Measurements from ENCODE around the gene PLCD3. TPM values are rescaled to one million over a fixed set of nuclear protein-coding genes. Genes with fewer than 3 reads are reported as not detected.

Gene PLCD3
- total RNA-seq, 2 experiments from 2014 or later = 1.4 to 4.6 TPM

- no peaks in the 10 kb centered on the region for H3K9me2 ChIP-seq (ENCODE audit: insufficient read depth, low read length)
- H3K27ac ChIP-seq (ENCODE audit: low read depth, low read length, poor library complexity, severe bottlenecking) = peak overlapping the region; percentile 9
- peak overlapping the region; percentile 96 for H3K4me2 ChIP-seq (ENCODE audit: low read length)
- H2AFZ ChIP-seq (ENCODE audit: low read length) = no peak overlapping the region
- H3K9me3 ChIP-seq (ENCODE audit: low read length) = no peaks in the 10 kb centered on the region
- POLR2A ChIA-PET = interaction anchor here (0.7 to 4.2 kb wide), 6 partner anchors 7 to 75 kb away, joined by 3 to 19 read pairs (median 6); partner anchors contain the start of genes ACBD4 and HEXIM2
- TF ChIP-seq CTCF (conservative IDR thresholded peaks at IDR 0.05; ENCODE audit: low read length) (no peak), EZH2phosphoT487 (IDR thresholded peaks at IDR 0.05; ENCODE audit: borderline replicate concordance, low read depth, low read length) (no peak)
- H4K20me1 ChIP-seq (ENCODE audit: insufficient read depth, low read length) = peaks cover 15% of the 10 kb centered on the region; the same call in 1 of the 2 replicates
- no TSS peak for BruUV-seq (replicated peaks)
- CTCF ChIA-PET (ENCODE audit: unreplicated experiment) = interaction anchor here (0.6 to 2.1 kb wide), 6 partner anchors 10 to 495 kb away, joined by 3 to 5 read pairs (median 4); partner anchors contain the start of genes ACBD4 and HEXIM2
- no peak for DNase-seq (ENCODE audit: low spot score)
- intact Hi-C loops (cut with micrococcal nuclease; ENCODE audit: unreplicated experiment) = no loop called here
- H3K36me3 ChIP-seq (ENCODE audit: insufficient read depth, low read length) = no peaks in the 10 kb centered on the region
- peak overlapping the region; percentile 73 for H3K4me3 ChIP-seq (ENCODE audit: low read depth, low read length, poor library complexity, severe bottlenecking)
- H3K4me1 ChIP-seq (ENCODE audit: insufficient read depth, low read length, poor library complexity, severe bottlenecking) = peaks cover 36% of the 10 kb centered on the region
- H3K79me2 ChIP-seq (ENCODE audit: insufficient read depth, low read depth, low read length) = peaks cover 16% of the 10 kb centered on the region; the same call in 1 of the 2 replicates
Measured at GRCh38 chr17:45150911-45151809, 18.8 kb upstream of the PLCD3 start.

DNA sequence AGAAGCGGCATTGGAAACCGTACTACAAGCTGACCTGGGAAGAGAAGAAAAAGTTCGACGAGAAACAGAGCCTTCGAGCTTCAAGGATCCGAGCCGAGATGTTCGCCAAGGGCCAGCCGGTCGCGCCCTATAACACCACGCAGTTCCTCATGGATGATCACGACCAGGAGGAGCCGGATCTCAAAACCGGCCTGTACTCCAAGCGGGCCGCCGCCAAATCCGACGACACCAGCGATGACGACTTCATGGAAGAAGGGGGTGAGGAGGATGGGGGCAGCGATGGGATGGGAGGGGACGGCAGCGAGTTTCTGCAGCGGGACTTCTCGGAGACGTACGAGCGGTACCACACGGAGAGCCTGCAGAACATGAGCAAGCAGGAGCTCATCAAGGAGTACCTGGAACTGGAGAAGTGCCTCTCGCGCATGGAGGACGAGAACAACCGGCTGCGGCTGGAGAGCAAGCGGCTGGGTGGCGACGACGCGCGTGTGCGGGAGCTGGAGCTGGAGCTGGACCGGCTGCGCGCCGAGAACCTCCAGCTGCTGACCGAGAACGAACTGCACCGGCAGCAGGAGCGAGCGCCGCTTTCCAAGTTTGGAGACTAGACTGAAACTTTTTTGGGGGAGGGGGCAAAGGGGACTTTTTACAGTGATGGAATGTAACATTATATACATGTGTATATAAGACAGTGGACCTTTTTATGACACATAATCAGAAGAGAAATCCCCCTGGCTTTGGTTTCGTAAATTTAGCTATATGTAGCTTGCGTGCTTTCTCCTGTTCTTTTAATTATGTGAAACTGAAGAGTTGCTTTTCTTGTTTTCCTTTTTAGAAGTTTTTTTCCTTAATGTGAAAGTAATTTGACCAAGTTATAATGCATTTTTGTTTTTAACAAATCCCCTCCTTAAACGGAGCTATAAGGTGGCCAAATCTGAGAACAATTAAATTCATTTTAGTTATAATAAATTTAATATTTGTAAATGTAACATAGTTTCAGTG, 17.7 kb upstream of the PLCD3 start:
- Histone ChIP-seq H3K27ac (ENCODE audit: low read depth, low read length, poor library complexity, severe bottlenecking) (no peak overlapping the region), H3K36me3 (ENCODE audit: insufficient read depth, low read length) (no peaks in the 10 kb centered on the region), H2AFZ (ENCODE audit: low read length) (no peak overlapping the region), H3K9me3 (ENCODE audit: low read length) (no peaks in the 10 kb centered on the region), H3K79me2 (ENCODE audit: insufficient read depth, low read depth, low read length) (peaks cover 16% of the 10 kb centered on the region; the same call in 1 of the 2 replicates), H3K4me3 (ENCODE audit: low read depth, low read length, poor library complexity, severe bottlenecking) (peak overlapping the region; percentile 73), H3K4me1 (ENCODE audit: insufficient read depth, low read length, poor library complexity, severe bottlenecking) (peaks cover 36% of the 10 kb centered on the region), H3K4me2 (ENCODE audit: low read length) (peak overlapping the region; percentile 96), H3K9me2 (ENCODE audit: insufficient read depth, low read length) (no peaks in the 10 kb centered on the region), H4K20me1 (ENCODE audit: insufficient read depth, low read length) (peaks cover 15% of the 10 kb centered on the region; the same call in 1 of the 2 replicates)
- ChIA-PET POLR2A (interaction anchor here (0.6 to 4.2 kb wide), 13 partner anchors 8 to 174 kb away, joined by 3 to 19 read pairs (median 5); partner anchors contain the start of genes ACBD4 and HEXIM2), CTCF (ENCODE audit: unreplicated experiment) (interaction anchor here (0.6 to 2.1 kb wide), 9 partner anchors 11 to 708 kb away, joined by 3 to 7 read pairs (median 4); partner anchors contain the start of gene ACBD4)
- TF ChIP-seq CTCF (conservative IDR thresholded peaks at IDR 0.05; ENCODE audit: low read length) (no peak), EZH2phosphoT487 (IDR thresholded peaks at IDR 0.05; ENCODE audit: borderline replicate concordance, low read depth, low read length) (no peak)
- no TSS peak for BruUV-seq (replicated peaks)
- peak; percentile 43 for DNase-seq (ENCODE audit: low spot score)
- intact Hi-C loops (cut with micrococcal nuclease; ENCODE audit: unreplicated experiment) = loop anchor here (1.0 kb wide), 1 partner anchor 48 kb away; no protein-coding TSS in a partner anchor
